Mammary epithelial cell (primary cell): ENCODE data around the gene SEMA4D.

Source experiments
- CTCF ChIP-seq, 2 donors: IDR thresholded peaks in 1 of 2; conservative IDR thresholded peaks in 1 of 2; 2 replicates each; pipeline ENCODE4 v1.5.1; 2011 to 2012; ENCODE audit warnings: inconsistent platforms in 2 of 2, low read length in 2 of 2, mild to moderate bottlenecking in 2 of 2, control low read depth in 1 of 2, low read depth in 1 of 2; ENCODE audit not compliant: insufficient read depth in 1 of 2; ENCODE audit errors: extremely low read depth in 1 of 2
- EZH2 ChIP-seq: IDR thresholded peaks from 2 replicates; pipeline ENCODE4 v1.6.1; 2012; ENCODE audit warnings: low read length, inconsistent platforms, borderline replicate concordance

GRCh38 chr9:89358985-89359384, 138.9 kb downstream of the SEMA4D start:
- no peak for TF ChIP-seq CTCF (conservative IDR thresholded peaks at IDR 0.05 in 1 of 2, IDR thresholded peaks at IDR 0.05 in 1 of 2; ENCODE audit: extremely low read depth in 1 of 2, insufficient read depth in 1 of 2, low read depth in 1 of 2, low read length in 2 of 2)
- TF ChIP-seq EZH2, result no peak
